Activated T-cell treated with anti-CD3 and anti-CD28 coated beads, Interleukin-2, amount 50 U/mL, for 1 hour (primary cell): ENCODE measurements around the gene PIK3CD.
"Not testable (repeated sequence)": the region's sequence is repeated elsewhere in the genome, so short reads cannot be mapped to it uniquely, and the experiment has no call there.

Experiments
- DNase-seq: peaks from one replicate; pipeline ENCODE4 v3.0.0-alpha.2; 2020

PIK3CD gene

DNA sequence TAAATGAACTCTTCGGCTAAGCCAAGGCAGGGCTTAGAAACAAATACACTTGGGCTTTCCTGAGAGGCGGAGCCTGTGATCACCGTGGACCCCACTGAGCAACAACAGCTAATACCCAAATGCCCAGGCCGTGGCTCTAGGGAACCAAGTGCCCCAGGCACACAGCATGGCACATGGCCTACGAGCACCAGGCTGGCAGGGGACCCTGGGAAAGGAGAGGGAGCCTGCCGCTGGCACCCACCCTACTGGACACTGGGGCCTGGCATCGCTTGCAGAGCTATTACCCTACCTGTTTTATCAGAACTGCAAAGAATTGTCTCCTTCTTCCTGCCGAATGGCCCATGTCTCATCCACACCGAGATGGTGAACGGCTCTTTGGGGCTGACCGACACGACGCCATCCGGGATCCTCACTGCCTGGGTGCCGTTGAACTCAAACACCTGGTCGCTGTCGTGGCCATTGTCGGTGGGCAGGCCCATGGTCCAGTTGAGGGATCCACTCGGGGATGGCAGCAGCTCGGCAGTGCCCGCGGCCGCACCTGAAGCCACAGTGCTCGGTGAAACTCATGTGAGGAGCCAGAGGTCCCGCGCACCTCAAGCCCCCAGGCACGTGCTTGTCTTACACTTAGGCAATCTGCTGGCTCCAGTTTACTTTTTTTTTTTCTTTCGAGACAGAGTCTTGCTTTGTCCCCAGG is 92.7 kb downstream of the PIK3CD start:
- DNase-seq: no peak

GRCh38 chr1:9746211-9746610 is 94.7 kb downstream of the PIK3CD start:
- no peak for DNase-seq

- DNase-seq: no peak
Measured at GRCh38 chr1:9746651-9747050, 95.1 kb downstream of the PIK3CD start.

- not testable (repeated sequence) for DNase-seq
Measured at GRCh38 chr1:9748391-9748790, 96.9 kb downstream of the PIK3CD start.

GRCh38 chr1:9749361-9749760 is 97.8 kb downstream of the PIK3CD start:
- DNase-seq: no peak

DNA sequence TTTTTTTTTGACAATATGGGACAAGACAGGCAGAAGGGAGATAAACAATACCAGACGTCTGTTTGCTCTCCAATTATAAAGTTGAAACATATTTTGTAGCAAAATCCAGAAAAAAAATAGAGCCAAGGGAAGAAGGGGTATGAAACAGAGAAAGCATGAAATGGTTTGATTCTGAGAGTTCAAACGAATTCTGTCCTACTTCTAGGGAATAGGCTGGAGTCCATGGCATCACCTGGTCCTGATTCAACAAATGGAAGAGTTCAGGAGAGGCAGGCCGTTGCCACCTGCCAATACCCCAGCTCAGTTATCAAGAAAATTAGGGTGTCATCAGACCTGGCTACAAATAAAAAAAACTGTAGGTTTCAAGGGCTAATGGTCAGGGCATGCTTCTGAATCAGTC is 100.4 kb downstream of the PIK3CD start:
- no peak for DNase-seq

GRCh38 chr1:9753121-9753531 is 101.6 kb downstream of the PIK3CD start:
- DNase-seq: no peak

DNA sequence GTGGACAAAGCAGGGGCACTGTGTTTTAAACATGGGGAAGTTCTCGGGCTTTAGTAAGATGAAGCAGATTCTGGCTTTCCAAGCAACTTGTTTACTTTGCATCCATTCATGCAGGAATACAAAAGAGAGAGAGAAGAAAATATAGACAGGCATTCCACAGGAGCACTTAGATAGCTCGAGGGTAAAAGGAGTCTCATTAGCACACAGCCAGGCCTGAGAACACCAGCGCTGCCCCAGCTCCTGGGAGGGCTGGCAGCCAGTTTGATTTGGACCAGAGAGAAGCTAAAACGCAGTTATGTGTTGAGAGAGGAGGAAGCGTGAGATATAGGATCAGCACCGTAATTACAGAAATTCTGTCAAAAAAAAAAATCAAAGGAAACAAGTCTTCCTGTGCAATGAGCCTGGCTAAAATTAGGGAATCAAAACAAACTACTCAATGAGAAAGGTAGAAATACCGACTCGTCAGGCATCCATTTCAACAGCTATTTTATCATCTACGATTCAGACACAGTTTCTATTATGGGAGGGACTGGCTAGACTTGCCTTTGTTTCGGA is 104.0 kb downstream of the PIK3CD start:
- DNase-seq: no peak

- no peak for DNase-seq
Measured at GRCh38 chr1:9758559-9759121, 107.1 kb downstream of the PIK3CD start.

DNA sequence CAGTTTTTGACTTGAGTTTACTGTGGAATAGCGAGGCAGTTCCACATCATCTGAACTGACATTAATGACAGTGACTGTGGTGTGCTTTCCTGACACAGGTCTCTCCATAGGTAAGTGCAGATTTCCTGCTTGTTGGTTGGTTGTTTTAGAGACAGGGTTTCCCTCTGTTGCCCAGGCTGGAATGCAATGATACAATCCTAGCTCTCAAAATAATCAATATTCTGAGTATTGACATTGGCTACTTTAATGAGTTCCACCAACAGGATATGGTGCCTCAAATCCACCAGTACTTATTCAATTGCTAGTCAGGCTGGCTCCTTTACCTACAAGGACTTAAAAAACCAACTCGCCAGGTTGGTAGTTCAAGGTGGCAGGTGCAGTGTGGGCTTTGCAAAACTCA is 108.4 kb downstream of the PIK3CD start:
- no peak for DNase-seq

DNA sequence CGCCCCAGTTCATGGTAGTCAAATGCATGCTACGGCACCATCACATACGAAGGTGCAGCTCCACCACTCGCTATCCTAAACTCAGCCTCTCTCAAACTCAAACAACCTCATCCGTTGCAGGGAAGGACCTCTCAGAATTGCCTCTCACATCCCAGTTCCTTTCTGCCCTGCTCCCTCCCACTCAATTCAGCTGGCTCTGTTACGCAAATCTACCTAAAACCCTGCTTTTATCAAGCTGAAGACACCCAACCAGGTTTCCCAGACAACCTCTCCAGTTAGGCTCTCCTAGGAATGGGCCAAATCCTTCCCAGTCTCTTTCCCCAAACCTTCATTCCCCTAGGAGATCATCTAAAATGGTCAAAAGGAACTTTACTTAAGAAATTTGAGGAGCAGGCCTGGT is 109.3 kb downstream of the PIK3CD start:
- no peak for DNase-seq

DNA sequence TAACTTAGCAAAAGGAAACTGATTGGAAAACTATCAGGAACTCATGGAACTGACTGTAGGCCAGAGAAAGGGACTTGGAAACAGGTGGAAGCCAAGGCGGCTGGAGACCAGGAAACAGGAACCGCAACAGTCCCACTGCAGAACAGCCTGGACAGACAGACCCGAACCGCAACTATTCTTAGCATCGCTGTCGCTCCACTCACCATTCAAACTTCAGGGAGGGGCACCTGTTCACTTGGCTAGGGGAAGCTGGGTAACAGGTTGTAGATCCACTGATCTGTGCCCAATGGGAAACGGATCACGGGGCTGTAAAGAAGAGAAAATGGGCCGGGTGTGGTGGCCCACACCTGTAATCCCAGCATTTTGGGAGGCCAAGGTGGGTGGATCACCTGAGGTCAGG is 110.3 kb downstream of the PIK3CD start:
- no peak for DNase-seq

- not testable (repeated sequence) for DNase-seq
Measured at GRCh38 chr1:9762446-9762845, 110.9 kb downstream of the PIK3CD start.

DNA sequence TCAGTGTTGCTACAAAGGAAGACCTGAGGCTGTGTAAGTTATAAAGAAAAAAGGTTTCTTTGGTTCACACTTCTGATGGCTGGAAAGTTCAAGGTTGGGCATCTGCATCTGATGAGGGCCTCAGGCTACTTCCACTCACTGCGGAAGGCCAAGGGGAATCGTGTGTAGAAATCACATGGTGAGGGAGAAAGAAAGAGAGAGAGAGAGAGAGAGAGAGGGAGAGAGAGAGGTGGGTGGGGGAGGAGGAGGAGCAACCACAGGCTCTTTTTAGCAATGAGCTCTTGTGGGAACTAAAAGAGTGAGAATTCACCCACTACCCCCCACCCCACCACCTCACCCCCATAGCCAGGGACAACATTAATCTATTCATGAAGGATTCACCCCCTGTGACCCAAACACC is 112.4 kb downstream of the PIK3CD start:
- no peak for DNase-seq

DNA sequence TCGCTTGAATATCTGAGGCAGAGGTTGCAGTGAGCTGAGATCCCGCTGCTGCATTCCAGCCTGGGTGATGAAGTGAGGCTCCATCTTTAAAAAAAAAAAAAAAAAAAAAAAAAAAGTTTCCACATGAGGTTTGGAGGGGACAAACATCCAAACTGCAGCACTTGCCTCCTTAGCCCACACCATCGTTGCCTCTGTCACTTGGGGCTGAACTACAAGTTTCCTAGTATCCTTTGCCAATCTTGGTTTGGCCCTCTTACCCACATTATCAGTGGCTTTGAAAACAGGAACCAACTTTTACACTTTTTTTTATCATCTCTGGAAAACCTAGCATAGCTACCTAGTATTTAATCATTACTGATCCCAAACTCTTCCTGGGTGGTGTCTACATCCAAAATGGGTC is 113.0 kb downstream of the PIK3CD start:
- DNase-seq: no peak

GRCh38 chr1:9766759-9767442 is 115.4 kb downstream of the PIK3CD start:
- no peak for DNase-seq

GRCh38 chr1:9767964-9768668 is 116.6 kb downstream of the PIK3CD start:
- DNase-seq: peak; percentile 27

- no peak for DNase-seq
Measured at GRCh38 chr1:9768983-9769382, 117.5 kb downstream of the PIK3CD start.

DNA sequence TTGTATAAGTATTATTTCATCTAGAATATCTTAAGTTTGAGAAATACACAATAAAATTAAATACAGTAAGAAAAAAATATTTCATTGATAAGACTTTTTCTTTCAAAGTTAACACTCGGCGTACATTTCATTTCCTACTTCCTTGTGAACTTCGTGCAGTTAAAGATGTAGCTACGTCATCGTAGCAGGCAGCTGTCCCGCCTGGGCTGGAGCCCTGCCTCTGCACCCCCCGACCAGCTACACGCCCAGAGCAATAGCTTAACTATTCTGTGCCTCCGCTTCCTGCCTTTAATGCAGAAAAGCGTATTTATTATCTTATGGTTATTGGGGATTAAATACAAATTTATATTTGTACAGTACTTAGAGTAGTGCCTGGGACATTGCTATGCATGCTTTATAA is 118.8 kb downstream of the PIK3CD start:
- DNase-seq: no peak

DNA sequence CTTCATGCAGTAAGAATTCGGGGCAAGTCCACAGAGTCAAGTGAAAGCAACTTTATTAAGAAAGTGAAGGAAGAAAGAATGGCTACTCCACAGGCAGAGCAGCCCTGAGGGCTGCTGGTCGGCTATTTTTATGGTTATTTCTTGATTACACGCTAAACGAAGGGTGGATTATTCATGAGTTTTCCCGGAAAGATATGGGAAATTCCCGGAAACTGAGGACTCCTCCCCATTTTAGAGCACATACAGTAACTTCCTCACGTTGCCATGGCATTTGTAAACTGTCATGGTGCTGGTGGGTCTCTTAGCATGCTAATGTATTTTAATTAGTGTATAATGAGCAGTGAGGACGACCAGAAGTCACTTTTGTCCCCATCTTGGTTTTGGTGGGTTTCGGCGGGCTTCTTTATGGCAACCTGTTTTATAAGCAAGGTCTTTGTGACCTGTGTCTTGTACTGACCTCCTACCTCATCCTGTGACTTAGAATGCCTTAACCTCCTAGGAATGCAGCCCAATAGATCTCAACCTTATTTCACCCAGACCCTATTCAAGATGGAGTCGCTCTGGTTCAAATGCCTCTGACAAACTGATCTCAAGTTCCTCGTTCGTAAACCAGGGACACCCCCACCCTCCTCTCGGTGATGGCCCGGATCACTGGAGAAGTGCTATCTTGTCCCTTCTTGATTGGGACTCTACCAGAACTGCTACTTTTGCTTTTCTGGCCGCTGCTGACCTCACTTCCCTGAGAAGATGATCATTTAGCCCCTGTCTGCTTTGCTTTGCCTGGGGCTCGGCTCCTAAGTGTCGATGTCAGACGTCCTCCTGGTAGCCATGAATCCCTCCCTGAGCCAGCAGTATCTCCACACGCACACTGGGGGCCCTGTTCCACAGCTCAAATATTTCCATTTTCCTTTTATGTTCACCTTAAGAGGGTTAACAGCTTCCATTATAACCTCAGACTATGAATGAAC is 123.5 kb downstream of the PIK3CD start:
- DNase-seq: no peak

DNA sequence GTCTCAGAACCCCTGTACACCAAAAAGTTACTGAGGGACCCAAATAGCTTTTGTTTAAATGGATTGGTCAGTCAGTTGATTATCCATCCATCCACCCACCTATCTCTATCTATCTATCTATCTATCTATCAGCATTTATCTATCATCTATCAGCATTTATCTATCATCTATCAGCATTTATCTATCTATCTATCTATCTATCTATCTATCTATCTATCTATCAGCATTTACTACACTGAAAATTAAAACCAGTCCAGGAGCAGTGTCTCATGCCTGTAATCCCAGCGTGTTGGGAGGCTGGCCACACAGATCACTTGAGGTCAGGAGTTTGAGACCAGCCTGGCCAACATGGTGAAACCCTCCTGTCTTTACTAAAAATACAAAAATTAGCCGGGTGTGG is 125.2 kb downstream of the PIK3CD start:
- no peak for DNase-seq
